CD4-positive, alpha-beta T cell treated with Interleukin-6 for 4 hours (primary cell): Measurements from ENCODE around the gene GDF11.
A peak's percentile ranks its signal among the peaks of the same experiment; 100 is the strongest.

ENCODE experiments used
- DNase-seq: peaks from one replicate; pipeline ENCODE4 v3.0.0-alpha.2; 2020; ENCODE audit warnings: mixed read lengths

Gene GDF11

GRCh38 chr12:55707841-55708694 lies 34.9 kb upstream of the GDF11 start, which contains the start of gene ITGA7:
ITGA7 (minus strand) TSS chr12:55707904; CDS start chr12:55707682, 222 bp downstream.
- peak; percentile 81 for DNase-seq

DNA sequence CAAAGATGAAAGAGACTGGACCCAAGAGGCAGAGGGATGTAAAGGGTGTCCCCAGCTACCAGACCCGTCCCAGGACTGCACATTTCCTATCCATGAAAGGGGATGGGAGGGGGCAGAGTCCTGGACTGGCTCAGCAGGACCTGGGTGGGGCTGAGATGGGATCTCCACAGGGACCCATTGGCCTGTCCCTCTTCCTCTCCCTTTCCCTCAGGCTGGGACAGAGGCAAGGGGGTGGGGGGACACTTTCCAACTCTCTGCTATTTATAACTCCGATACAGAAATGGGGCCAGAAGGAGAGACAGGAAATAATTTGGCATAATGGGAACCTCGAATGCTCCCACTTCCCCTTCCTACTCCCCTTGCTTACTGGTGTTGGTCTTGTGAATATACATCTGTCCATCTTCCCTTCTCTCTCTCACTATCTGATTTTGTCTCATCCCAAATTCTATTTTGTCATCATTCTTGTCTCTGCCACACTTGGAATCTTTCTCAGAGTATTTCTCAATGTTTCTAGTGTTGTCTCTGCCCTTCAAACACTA lies 34.2 kb upstream of the GDF11 start:
- DNase-seq: no peak

- no peak for DNase-seq
These were observed 31.0 kb upstream of the GDF11 start for GRCh38 chr12:55711786-55712553.

DNA sequence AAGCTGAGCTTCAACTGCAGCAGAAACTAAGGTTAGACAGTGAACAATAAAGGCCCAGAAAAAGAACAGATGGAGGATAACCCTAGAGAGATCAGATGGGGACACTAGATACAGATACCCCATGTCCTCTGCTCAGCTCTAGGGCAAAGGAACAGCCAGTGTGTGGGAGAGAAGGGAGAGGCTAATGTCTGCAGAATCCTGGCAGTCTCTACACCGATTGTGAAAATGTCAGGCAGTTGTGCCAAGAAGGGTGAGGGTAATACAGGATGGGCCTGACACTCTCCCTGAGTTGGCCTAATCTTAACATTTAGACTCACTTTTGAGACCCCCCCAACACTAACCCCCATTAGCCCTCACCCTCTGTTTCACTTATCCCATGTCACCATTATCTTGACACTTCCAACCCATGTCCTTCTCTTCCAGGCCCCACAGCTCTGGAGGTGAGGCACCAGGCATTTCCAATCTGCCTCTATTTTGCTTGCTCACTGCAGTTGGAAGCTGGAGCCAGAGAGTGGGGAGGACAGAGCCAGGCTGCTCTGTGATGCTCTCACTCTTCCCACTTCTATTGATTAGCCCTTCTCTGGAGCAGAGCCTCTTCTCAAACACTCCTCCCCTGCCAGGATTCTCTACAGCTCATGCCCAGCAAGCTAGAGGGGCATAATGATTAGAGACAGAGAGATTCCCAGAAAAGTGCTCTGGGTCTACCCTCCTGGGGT lies 30.1 kb upstream of the GDF11 start:
- DNase-seq: no peak

DNA sequence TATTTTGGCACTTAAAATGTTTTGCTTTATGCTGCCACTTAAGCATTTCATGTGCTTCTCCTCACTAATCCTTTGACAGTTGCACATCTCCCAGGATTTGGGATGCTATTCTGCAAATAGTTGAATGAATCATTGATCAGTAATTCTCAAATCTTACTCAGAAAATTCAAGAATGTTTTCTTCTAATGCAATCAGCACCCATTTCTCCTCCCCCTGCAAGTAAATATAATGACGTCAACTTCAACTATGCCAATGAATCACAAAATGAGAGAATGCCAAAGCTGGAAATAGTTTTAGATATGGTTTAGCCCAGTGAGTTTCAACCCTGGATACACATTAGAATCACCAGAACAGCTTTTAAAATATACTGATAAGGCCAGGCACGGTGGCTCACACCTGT lies 29.2 kb upstream of the GDF11 start:
- DNase-seq: no peak

- DNase-seq: no peak
These were observed 27.7 kb upstream of the GDF11 start for GRCh38 chr12:55715169-55715764.

GRCh38 chr12:55715833-55716581 lies 26.9 kb upstream of the GDF11 start, which contains the start of gene BLOC1S1:
BLOC1S1 (plus strand) TSS chr12:55716046; CDS start chr12:55716052, 6 bp downstream.
- DNase-seq: peak; percentile 92

DNA sequence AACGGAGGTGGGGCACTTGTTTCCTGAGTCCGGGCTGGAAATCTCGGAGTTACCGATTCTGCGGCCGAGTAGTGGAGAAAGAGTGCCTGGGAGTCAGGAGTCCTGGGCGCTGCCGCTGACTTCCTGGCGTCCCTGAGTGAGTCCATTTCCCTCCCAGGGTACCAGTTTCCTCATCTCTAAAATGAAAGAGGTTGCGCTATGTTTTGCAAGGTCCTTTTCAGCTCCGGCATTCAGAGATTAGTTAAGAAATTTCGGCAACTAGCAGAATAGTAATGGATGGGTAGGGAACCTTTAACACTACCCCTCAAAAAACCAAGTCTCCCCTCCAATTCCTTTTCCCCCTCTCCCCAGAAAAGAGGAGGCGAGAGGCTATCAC lies 26.4 kb upstream of the GDF11 start:
- no peak for DNase-seq

DNA sequence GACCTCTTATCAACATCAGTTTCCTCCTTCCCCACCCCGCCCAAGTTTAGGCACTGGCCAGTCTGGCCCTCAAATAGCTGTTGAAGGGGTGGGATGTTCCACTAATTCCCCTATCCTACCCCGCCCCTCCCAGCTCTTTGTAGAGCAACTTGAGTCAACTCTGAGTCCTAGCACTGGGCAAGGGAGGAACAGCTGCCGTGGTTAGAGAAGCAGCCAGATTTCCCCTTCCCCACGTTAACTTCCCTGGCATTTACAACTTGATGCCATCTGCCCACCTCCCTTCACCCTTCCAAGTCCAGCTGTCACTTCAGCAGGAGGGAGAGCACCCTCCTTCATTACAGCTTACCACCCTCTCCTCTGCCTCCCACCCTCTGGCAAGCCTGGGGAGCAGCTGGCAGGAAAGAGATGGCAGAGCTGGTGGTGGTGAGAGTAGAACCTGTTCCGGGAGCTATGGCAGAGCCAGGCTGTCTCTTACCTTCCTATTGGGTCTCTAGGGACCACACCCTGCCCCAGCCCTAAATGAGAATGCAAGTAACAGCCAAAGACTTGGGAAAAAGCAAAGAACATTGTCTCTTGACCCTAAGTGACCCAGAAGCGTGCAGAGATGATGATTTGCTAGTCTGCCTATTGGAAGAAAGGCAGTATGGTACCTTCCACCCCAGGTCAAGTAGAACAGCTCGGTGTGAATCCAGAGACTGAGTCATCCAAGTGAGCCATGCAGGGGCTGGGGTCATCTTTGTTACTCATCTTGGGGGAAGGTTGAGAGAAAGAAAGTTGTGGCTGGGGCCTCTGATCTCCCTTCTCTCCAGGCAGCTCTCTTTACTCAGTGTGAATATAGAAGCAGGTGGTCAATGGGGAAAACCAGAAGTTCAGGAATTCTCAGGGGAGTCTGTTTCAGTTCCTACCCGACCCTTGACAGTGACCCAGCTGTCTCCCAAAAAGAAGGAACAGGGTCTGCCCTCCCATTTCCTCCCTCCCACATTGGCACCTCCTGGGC lies 25.6 kb upstream of the GDF11 start:
- DNase-seq: no peak

GRCh38 chr12:55718015-55718414 lies 24.9 kb upstream of the GDF11 start:
- DNase-seq: no peak

DNA sequence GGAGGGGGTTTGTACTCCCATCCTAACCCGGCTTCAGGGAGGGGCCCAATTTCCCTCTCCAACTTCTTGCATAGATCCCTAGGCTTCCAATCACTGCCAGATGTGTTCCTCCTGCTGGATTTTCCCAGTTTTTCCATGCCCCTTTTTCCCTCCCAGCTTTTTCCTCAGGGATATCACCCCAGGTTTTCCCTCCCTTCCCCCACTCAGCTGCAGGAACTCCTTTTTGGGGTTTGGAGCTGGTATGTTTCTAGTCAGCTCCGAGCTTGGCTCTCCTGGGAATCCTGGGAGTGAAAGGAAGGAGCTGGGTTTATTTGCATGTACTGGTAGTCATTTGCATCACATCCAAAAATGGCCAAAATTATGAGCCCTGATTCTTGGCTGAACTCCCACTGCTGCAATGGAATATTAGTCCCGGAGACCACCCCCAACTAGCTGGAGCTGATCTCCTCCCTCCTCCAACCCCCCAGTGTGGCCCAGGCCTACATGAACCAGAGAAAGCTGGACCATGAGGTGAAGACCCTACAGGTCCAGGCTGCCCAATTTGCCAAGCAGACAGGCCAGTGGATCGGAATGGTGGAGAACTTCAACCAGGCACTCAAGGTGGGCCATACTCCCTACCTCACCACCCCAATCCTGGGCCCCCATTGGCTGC lies 24.2 kb upstream of the GDF11 start:
- no peak for DNase-seq

DNA sequence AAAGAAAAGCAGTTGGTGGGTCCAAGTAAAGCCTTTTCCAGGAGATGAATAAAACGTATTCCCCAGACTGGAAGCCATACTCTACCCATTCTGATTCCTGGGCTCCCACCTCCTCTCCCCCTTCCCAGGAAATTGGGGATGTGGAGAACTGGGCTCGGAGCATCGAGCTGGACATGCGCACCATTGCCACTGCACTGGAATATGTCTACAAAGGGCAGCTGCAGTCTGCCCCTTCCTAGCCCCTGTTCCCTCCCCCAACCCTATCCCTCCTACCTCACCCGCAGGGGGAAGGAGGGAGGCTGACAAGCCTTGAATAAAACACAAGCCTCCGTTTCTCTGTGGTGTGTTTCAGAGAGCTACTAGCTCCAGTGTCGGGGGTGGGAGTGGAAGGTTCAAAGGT lies 23.6 kb upstream of the GDF11 start:
- no peak for DNase-seq

DNA sequence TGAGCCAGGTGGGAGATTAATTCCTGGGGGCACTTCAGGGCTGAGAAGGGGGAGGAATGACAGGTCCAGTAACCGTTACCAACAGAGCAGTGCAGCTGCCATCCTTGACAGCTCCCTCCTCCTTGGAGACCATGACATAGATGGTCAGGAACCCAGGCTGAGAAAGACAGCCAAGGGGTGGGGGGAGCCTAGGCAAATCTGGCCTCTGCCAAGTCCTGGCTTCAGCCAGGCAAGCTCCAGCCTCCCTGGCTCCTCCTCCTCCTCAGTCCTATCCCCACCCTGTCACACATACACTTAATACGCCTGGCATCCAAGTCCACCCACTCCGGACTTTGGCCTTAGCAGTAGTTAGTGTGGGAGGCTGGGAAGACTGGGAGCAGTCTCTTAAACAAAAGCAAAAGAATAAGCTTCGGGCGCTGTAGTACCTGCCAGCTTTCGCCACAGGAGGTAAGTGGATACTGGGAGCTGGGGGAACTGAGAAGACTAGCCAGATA lies 22.8 kb upstream of the GDF11 start, which contains the start of gene RDH5:
Gene RDH5, plus strand, starts transcription at position 323 of the 494 bp plus-strand sequence. CDS start 792 bp downstream, outside the sequence.
- DNase-seq: no peak

DNA sequence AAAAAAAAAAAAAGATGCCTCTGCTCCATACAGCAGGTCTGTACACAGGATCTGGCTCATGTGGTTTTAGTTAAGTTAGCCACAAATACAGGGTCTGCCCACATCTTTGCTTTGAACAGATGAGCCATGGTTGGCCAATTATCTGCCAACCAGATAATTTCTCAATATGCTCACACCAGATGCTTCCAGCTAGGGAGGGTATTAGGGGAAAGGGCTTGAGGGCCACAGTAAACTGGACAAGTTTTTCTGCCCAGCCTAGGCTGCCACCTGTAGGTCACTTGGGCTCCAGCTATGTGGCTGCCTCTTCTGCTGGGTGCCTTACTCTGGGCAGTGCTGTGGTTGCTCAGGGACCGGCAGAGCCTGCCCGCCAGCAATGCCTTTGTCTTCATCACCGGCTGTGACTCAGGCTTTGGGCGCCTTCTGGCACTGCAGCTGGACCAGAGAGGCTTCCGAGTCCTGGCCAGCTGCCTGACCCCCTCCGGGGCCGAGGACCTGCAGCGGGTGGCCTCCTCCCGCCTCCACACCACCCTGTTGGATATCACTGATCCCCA lies 22.0 kb upstream of the GDF11 start:
- DNase-seq: no peak

- no peak for DNase-seq
These were observed 21.2 kb upstream of the GDF11 start for GRCh38 chr12:55721601-55722213.

DNA sequence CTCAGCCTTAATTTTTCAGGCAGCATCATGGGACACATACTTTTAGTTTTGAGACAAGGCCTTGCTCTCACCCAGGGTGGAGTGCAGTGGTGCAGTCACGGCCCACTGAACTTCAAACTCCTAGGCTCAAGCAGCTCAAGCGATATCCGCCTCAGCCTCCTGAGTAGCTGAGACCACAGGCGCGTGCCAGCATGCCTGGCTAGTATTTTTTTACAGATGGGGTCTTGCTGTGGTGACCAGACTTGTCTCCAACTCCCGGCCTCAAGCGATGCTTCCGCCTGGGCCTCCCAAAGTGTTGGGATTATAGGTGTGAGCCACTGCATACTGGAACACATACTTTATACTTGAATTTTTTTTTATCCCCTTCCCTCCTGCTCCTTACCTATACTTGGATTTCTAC lies 20.0 kb upstream of the GDF11 start:
- DNase-seq: no peak

- no peak for DNase-seq
These were observed 19.3 kb upstream of the GDF11 start for GRCh38 chr12:55723516-55724225.
